ENCODE data around the gene RNASEH2C. TPM values are rescaled to one million over a fixed set of nuclear protein-coding genes. Genes with fewer than 3 reads are reported as not detected.
"Not testable (repeated sequence)": the region's sequence is repeated elsewhere in the genome, so short reads cannot be mapped to it uniquely, and the experiment has no call there.

Gene RNASEH2C
- total RNA-seq, 2 donors from 2014 or later = 35.4 to 37.1 TPM

DNA sequence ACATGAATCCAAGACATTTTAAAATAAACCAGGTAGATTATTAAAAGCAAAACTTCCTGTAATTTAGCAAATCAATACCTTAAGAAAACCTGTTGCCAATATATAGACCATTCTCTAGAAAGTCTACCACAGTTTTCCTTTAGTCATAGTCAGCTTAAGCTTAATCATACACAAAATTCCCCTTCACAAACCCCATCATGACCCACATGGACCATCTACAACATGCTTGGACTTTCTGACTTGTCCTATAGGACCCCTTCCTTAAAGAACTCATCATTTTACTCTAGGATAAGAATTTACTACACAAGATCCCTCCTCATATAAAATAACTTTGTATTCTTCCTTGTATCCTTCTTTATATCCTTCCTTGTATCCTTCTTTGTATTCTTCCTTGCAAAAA lies 16.2 kb upstream of the RNASEH2C start:
- ATAC-seq (replicated peaks in 1 of 2) (no peak), DNase-seq (no peak)
- Mint-ChIP-seq H3K27ac (no peak overlapping the region), H3K4me1 (ENCODE audit: low read depth) (no peaks in the 10 kb centered on the region), H3K9me3 (peaks cover 3 to 5% of the 10 kb centered on the region in 2 donors), H3K36me3 (ENCODE audit: insufficient read depth in 2 of 2) (peaks cover 3 to 4% of the 10 kb centered on the region in 2 donors), H3K4me3 (no peak overlapping the region), H3K27me3 (ENCODE audit: low read depth) (peaks cover 33% of the 10 kb centered on the region)

GRCh38 chr11:65735111-65735510 lies 14.5 kb upstream of the RNASEH2C start:
- not testable (repeated sequence) for ATAC-seq (replicated peaks in 1 of 2); H3K27ac Mint-ChIP-seq; H3K9me3 Mint-ChIP-seq; H3K4me1 Mint-ChIP-seq (ENCODE audit: low read depth); H3K4me3 Mint-ChIP-seq; DNase-seq; H3K36me3 Mint-ChIP-seq (ENCODE audit: insufficient read depth in 2 of 2)
- peaks cover 28% of the 10 kb centered on the region for H3K27me3 Mint-ChIP-seq (ENCODE audit: low read depth)

DNA sequence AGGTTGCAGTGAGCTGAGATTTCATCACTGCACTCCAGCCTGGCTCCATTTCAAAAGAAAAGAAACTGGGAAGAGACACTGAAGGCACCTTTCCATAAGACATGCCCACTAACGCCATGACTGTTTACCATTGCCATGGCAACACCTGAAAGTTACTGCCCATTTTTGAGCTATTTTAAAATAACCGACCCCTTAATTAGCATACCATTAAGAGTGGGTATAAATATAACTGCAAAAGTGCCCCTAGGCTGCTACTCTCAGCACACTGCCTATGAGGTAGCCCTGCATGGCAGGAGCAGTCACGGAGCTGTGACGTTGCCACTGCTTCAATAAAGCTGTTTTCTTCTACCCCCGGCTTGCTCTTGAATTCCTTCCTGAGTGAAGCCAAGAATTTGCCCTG lies 9.9 kb upstream of the RNASEH2C start:
- Mint-ChIP-seq H3K27ac (no peak overlapping the region), H3K4me3 (no peak overlapping the region), H3K27me3 (ENCODE audit: low read depth) (peaks cover 16% of the 10 kb centered on the region), H3K4me1 (ENCODE audit: low read depth) (no peaks in the 10 kb centered on the region), H3K9me3 (peaks cover 0 to 1% of the 10 kb centered on the region in 2 donors), H3K36me3 (ENCODE audit: insufficient read depth in 2 of 2) (no peaks in the 10 kb centered on the region)
- DNase-seq = no peak
- ATAC-seq (replicated peaks in 1 of 2) = no peak

- H3K27ac Mint-ChIP-seq = no peak overlapping the region
- ATAC-seq (replicated peaks in 1 of 2) = no peak
- H3K36me3 Mint-ChIP-seq (ENCODE audit: insufficient read depth in 2 of 2) = no peaks in the 10 kb centered on the region
- peaks cover 7% of the 10 kb centered on the region for H3K27me3 Mint-ChIP-seq (ENCODE audit: low read depth)
- H3K9me3 Mint-ChIP-seq = peaks cover 0 to 1% of the 10 kb centered on the region in 2 donors
- no peak overlapping the region for H3K4me3 Mint-ChIP-seq
- no peak for DNase-seq
- H3K4me1 Mint-ChIP-seq (ENCODE audit: low read depth) = no peaks in the 10 kb centered on the region
Observed at GRCh38 chr11:65727865-65728264, 7.3 kb upstream of the RNASEH2C start.

- no peaks in the 10 kb centered on the region for H3K36me3 Mint-ChIP-seq (ENCODE audit: insufficient read depth in 2 of 2)
- no peaks in the 10 kb centered on the region for H3K4me1 Mint-ChIP-seq (ENCODE audit: low read depth)
- ATAC-seq (replicated peaks in 1 of 2) = no peak
- H3K4me3 Mint-ChIP-seq = no peak overlapping the region
- peaks cover 1% of the 10 kb centered on the region for H3K27me3 Mint-ChIP-seq (ENCODE audit: low read depth)
- no peak for DNase-seq
- no peak overlapping the region for H3K27ac Mint-ChIP-seq
- H3K9me3 Mint-ChIP-seq = no peaks in the 10 kb centered on the region
Observed at GRCh38 chr11:65726660-65727059, 6.1 kb upstream of the RNASEH2C start.

DNA sequence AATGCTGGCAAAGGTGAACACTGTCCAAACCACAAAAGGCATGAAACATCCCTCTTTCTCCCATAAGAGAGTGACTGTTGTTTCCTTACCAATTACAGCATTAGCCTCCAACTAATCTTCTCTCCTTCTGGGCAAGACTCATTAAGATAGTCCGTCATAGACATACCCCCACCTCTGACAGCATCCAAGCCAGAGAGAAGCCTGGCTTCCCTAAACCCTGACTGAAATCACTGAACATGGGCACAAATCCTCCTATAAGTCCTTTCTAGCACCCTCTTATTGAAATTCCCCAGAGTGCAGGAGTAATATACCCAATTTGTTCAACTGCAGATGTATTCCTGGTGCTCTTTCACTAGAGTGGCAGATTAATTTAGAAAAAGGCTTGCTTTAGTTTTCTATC lies 1.7 kb upstream of the RNASEH2C start:
- Mint-ChIP-seq H3K27ac (no peak overlapping the region), H3K9me3 (no peaks in the 10 kb centered on the region), H3K4me3 (peak overlapping the region in 1 of 2 donors; percentile 29), H3K27me3 (ENCODE audit: low read depth) (no peaks in the 10 kb centered on the region), H3K4me1 (ENCODE audit: low read depth) (peaks cover 24% of the 10 kb centered on the region), H3K36me3 (ENCODE audit: insufficient read depth in 2 of 2) (peaks cover 0 to 10% of the 10 kb centered on the region in 2 donors)
- ATAC-seq (replicated peaks in 1 of 2) = no peak
- DNase-seq = no peak

DNA sequence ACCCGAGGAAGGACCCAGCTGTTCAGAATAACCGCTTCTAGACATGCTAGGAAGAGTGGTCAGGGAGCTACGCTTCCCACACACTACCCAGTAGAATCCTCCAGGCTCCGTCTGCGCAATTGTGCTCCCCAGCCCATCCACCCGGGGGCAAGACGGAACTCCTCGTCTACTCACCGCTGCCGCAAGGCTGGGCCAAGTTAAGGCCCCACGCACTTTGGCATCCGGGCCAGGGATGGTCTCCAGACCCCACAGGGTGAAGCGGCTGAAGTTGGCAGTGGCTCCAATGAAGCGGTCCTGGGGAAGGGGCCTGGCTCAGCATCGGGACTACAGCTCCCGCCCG lies 757 bp downstream of the RNASEH2C start:
- DNase-seq = peak; percentile 35 to 45
- Mint-ChIP-seq H3K4me3 (peak overlapping the region; percentile 93 to 99), H3K27ac (peak overlapping the region; percentile 95), H3K4me1 (ENCODE audit: low read depth) (peaks cover 39% of the 10 kb centered on the region), H3K27me3 (ENCODE audit: low read depth) (no peaks in the 10 kb centered on the region), H3K36me3 (ENCODE audit: insufficient read depth in 2 of 2) (peaks cover 4 to 22% of the 10 kb centered on the region in 2 donors), H3K9me3 (no peaks in the 10 kb centered on the region)
- peak; percentile 21 to 25 for ATAC-seq (replicated peaks in 1 of 2)

GRCh38 chr11:65718964-65719492 lies 1.6 kb downstream of the RNASEH2C start:
- H3K27me3 Mint-ChIP-seq (ENCODE audit: low read depth) = no peaks in the 10 kb centered on the region
- ATAC-seq (replicated peaks in 1 of 2) (no peak), DNase-seq (no peak)
- H3K4me3 Mint-ChIP-seq = peak overlapping the region; percentile 93 to 99
- H3K9me3 Mint-ChIP-seq = no peaks in the 10 kb centered on the region
- H3K4me1 Mint-ChIP-seq (ENCODE audit: low read depth) = peaks cover 45% of the 10 kb centered on the region
- peaks cover 8 to 26% of the 10 kb centered on the region in 2 donors for H3K36me3 Mint-ChIP-seq (ENCODE audit: insufficient read depth in 2 of 2)
- peak overlapping the region; percentile 95 for H3K27ac Mint-ChIP-seq

DNA sequence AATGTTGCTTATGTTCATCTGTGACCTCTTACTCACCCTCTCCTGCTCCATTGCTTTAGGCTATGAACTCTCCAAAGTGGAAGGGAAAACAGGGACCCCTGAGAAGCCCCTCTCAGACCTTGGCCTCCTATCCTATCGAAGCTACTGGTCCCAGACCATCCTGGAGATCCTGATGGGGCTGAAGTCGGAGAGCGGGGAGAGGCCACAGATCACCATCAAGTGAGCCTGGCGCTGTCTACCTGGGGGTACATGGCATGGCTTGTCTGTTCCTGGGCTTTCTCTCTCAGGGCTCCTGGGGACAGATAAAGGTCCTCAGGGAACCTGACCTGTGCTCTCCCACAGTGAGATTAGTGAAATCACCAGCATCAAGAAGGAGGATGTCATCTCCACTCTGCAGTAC lies 2.1 kb downstream of the RNASEH2C start:
- DNase-seq = no peak
- H3K36me3 Mint-ChIP-seq (ENCODE audit: insufficient read depth in 2 of 2) = peaks cover 11 to 31% of the 10 kb centered on the region in 2 donors

GRCh38 chr11:65717906-65718305 lies 2.7 kb downstream of the RNASEH2C start:
- Mint-ChIP-seq H3K4me1 (ENCODE audit: low read depth) (peaks cover 54% of the 10 kb centered on the region), H3K36me3 (ENCODE audit: insufficient read depth in 2 of 2) (peaks cover 12 to 33% of the 10 kb centered on the region in 2 donors), H3K4me3 (peak overlapping the region in 1 of 2 donors; percentile 8), H3K27me3 (ENCODE audit: low read depth) (no peaks in the 10 kb centered on the region), H3K27ac (no peak overlapping the region), H3K9me3 (no peaks in the 10 kb centered on the region)
- ATAC-seq (replicated peaks in 1 of 2) (no peak), DNase-seq (no peak)

More for the DNA sequence above, 2.1 kb downstream of the RNASEH2C start:
- Mint-ChIP-seq H3K9me3 (no peaks in the 10 kb centered on the region), H3K4me3 (peak overlapping the region; percentile 93 to 99), H3K27me3 (ENCODE audit: low read depth) (no peaks in the 10 kb centered on the region), H3K27ac (peak overlapping the region; percentile 27), H3K4me1 (ENCODE audit: low read depth) (peaks cover 49% of the 10 kb centered on the region)
- no peak for ATAC-seq (replicated peaks in 1 of 2)

GRCh38 chr11:65716774-65717405 lies 3.7 kb downstream of the RNASEH2C start:
- Mint-ChIP-seq H3K9me3 (no peaks in the 10 kb centered on the region), H3K4me3 (no peak overlapping the region), H3K27ac (no peak overlapping the region), H3K27me3 (ENCODE audit: low read depth) (no peaks in the 10 kb centered on the region), H3K36me3 (ENCODE audit: insufficient read depth in 2 of 2) (peaks cover 12 to 33% of the 10 kb centered on the region in 2 donors), H3K4me1 (ENCODE audit: low read depth) (peaks cover 59% of the 10 kb centered on the region)
- no peak for DNase-seq
- ATAC-seq (replicated peaks in 1 of 2) = no peak

DNA sequence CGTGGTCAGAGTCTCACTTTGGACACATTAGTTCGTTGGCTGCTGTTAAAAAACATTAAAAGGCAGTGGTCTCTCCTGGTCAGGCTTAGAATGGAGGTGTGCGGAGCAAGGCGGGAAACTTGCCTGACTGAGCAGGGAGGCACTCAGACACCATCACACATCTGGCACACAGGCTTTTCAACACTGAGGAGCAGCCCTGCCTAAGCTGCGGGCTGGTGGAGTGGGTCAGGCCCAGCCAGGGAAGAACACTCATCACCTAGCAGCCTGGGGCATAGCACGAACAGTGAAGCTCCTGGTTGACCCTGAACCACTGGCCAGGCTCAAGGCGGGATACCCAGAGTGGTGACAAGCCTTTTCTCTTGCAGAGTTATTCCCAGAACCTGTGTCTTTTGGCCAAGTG lies 4.3 kb downstream of the RNASEH2C start:
- Mint-ChIP-seq H3K9me3 (no peaks in the 10 kb centered on the region), H3K4me3 (no peak overlapping the region)

DNA sequence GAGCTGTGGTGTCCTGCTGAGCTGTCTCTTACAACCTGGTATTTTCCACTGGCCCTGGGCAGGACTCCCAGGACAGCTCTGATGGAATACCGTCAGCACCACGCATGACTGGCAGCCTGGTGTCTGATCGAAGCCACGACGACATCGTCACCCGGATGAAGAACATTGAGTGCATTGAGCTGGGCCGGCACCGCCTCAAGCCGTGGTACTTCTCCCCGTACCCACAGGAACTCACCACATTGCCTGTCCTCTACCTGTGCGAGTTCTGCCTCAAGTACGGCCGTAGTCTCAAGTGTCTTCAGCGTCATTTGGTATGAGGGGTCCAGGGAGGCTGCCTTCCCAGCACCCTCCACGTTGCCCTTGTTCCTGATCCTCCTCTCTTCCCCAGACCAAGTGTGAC lies 6.2 kb downstream of the RNASEH2C start:
- Mint-ChIP-seq H3K36me3 (ENCODE audit: insufficient read depth in 2 of 2) (peaks cover 12 to 33% of the 10 kb centered on the region in 2 donors), H3K4me1 (ENCODE audit: low read depth) (peaks cover 66% of the 10 kb centered on the region), H3K27ac (no peak overlapping the region), H3K4me3 (no peak overlapping the region), H3K27me3 (ENCODE audit: low read depth) (no peaks in the 10 kb centered on the region), H3K9me3 (no peaks in the 10 kb centered on the region)
- ATAC-seq (replicated peaks in 1 of 2) (no peak), DNase-seq (no peak)

More for the DNA sequence above, 4.3 kb downstream of the RNASEH2C start:
- Mint-ChIP-seq H3K4me1 (ENCODE audit: low read depth) (peaks cover 59% of the 10 kb centered on the region), H3K36me3 (ENCODE audit: insufficient read depth in 2 of 2) (peaks cover 12 to 33% of the 10 kb centered on the region in 2 donors), H3K27ac (peak overlapping the region; percentile 78), H3K27me3 (ENCODE audit: low read depth) (no peaks in the 10 kb centered on the region)
- DNase-seq (no peak), ATAC-seq (replicated peaks in 1 of 2) (no peak)
